SIG-M5 treated with dmso at 0.1 percent for 504 hours (cell line): Measurements from ENCODE around the gene CCDC102A.
A peak's percentile ranks its signal among the peaks of the same experiment; 100 is the strongest.

Experiments
- DNase-seq: peaks from one replicate; lab custom pipeline; 2025; ENCODE audit not compliant: unreplicated experiment; lab: John Stamatoyannopoulos, UW

CCDC102A gene

DNA sequence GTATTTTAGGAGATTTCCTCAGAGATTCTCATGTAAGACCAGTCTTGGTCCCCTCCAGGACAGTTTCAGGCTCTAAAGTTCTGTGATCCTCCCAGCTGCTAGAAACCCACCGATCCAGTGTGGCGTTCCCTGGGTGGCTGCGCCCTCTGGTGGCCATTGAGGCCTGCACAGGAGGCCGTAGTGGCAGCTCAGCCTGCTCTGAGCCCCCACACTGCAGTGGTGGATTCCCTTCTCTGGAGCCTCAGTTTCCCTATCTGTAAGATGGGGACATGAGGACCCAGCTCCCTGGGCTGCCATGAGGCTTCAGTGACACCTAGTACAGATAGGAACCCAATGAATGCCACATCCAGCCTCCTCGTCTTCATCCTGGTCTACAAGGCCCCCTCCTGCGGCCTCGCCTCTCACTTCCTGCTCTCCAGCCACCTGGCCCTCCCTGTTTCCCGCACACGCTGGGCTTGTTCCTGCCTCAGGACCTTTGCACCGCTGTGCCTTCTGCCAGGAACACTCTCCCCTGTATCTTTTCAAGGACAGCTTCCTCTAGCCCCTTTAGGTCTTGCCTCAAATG is 16.5 kb downstream of the CCDC102A start:
- DNase-seq: peak; percentile 13

- DNase-seq: no peak
Measured at GRCh38 chr16:57518922-57519321, 17.4 kb downstream of the CCDC102A start.

DNA sequence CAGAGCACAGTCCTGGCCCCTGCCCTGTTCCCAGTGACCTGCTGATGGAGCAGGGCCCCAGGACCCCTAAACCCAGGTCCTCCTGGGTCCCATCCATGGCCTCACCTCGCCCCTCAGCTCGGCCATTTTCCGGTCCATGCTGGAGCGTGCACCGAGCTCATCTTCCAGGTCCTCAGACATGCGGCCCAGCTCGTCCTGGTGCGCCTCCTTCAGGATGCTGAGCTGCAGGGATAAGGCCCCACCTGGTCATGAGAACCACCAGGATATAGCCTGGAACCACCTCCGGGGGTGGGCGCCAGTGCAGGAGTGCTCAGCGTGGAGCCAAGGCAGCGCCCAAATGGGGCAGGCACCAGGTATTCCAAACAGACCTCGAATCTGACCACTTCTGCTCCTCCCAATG is 17.9 kb downstream of the CCDC102A start:
- DNase-seq: no peak

- DNase-seq: no peak
Measured at GRCh38 chr16:57517397-57518367, 18.7 kb downstream of the CCDC102A start.

GRCh38 chr16:57516773-57517172 is 19.6 kb downstream of the CCDC102A start:
- DNase-seq: no peak

DNA sequence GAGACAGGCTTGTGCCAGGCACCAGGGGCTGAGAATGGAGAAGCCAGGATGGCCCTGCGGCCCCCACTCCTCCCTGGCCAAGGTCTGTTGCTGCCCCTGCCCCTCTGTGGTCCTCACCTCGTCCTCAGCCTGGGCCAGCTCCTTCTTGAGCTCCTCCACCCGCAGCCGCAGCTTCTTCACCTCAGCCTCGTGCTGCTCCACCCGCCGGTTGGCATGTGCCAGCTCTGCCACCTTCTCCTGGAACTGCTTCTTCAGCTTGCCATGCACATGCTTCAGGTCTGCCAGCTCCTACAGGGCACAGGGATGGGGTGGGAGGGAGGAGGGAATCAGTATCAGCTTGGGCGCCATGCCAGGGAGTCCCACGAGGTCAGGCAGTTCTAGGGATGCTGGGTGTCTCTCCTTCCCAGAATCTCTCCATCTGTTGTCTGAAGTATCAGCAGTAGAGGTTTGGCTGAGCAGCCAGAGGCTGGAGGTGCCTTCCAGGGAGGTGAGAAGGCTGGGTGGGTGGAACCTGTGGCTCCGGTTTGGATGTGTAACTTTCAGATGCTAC is 20.1 kb downstream of the CCDC102A start:
- DNase-seq: no peak

GRCh38 chr16:57514791-57515600 is 21.4 kb downstream of the CCDC102A start:
- DNase-seq: no peak

GRCh38 chr16:57514371-57514770 is 22.0 kb downstream of the CCDC102A start:
- no peak for DNase-seq

- DNase-seq: no peak
Measured at GRCh38 chr16:57513371-57514102, 22.8 kb downstream of the CCDC102A start.

GRCh38 chr16:57512296-57513001 is 23.9 kb downstream of the CCDC102A start:
- DNase-seq: no peak

GRCh38 chr16:57510016-57510871 is 26.1 kb downstream of the CCDC102A start:
- DNase-seq: no peak

DNA sequence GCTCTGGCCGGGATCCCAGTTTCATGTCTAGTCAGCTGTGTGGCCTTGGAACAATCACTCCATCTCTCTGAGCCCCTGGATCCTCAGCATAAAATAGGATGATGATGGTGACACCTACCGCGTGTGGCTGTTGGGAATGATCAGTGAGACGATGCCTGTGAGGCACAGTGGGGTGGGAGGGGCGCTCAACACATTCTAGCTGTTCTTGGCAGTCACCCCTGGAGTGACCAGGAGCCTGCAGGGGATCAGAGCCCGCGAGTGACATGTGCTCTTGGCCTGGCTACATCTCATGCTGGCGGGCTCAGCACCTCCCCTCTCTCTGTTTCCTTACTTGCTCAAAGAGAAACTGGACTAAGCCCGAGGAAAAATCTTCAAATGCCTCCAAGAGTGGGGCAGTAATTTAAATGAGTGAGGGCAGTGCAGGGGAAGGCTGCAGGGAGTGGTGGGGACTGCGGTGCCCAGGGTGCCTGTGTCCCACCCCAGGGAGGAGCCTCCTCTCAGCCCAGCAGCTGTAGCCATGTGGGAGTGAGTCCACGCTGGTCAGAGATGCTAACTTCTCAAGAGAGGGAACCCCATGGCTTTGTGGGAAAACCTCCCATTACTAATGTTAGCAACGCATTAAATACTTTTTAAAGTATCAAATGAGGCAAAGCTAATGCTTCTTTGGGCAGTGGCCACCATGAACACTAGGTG is 27.0 kb downstream of the CCDC102A start:
- no peak for DNase-seq

GRCh38 chr16:57508035-57508425 is 28.3 kb downstream of the CCDC102A start:
- DNase-seq: no peak

DNA sequence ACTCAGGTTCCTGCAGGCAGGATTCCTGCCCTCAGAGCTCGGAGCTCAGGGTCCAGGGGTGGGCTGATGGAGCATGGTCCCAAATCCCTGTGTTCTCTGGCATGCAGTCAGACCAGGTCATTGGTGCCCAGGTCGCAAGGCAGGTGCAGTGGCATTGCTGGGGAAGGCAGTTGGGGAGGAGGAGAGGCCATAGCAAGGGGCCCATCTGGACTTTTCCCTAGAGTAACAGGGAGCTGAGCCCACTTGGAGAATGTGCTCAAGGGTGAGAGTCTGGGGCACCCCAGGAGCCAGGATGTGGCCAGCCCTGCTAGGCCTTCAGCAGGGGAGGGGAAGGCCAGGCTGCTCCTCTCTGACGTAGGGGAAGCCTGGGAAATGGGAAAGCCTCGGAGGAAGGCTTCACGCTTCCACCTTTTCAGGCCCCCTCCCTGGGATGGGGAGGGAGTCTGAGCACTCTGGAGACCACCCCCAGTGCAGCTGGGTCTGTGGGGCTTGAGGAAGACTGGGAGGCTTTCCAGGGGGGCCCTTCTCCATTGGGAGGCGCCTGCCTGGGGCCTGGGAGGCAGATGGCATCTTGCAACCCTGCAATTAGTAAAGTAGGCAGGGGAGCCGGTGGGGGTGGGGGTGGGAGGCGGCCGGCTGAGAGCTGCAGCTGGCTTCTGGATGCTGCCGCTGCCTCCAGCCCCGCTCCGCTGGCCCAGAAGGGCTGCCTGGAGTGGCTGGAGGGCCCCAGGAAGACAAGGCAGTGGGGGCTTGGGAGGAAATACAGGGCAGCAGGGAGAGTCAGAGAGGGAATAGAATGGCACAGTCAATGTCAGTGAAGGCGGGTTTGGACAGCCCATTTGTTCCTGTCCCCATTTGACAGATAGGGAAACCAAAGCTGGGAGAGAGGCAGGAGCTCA is 29.0 kb downstream of the CCDC102A start:
- DNase-seq: no peak

GRCh38 chr16:57505169-57505568 is 31.2 kb downstream of the CCDC102A start:
- no peak for DNase-seq

DNA sequence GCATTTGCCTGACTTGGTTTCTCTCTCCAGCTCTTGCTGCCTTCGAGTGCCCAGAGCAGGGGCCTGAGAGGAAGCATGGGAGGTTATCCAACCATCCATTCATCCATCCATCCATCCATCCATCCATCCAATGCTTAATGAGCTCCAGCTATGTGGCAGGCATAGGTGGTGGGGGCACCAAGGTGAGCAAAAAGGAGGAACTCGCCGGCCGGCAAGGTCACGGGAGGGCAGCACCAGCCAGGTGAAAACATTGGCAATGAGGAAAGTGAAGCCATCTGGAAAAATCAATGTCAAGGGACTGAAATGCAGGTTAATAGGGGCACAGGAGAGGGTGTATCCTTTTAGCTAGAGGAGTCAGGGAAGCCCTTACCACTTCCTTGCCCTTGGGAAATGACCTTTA is 31.9 kb downstream of the CCDC102A start:
- DNase-seq: no peak

DNA sequence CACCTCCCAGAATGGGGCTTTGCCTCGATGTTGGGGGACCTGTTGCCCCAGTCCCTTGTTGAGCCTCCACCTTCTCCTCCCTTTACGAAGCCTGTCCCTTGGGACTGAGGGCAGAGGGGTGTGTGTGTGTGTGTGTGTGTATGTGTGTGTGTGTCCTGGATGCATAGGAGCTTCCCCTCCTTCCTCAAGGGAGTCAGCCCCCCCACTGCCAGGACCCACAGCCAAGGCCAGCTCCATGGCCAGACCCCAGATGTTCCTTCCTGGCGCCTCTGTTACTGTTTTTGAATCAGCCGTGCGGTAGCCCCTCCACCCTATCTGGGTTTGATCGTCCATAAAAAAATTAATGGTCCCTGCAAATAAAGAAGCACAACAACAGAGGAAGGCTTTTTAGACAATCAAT is 32.4 kb downstream of the CCDC102A start:
- no peak for DNase-seq

DNA sequence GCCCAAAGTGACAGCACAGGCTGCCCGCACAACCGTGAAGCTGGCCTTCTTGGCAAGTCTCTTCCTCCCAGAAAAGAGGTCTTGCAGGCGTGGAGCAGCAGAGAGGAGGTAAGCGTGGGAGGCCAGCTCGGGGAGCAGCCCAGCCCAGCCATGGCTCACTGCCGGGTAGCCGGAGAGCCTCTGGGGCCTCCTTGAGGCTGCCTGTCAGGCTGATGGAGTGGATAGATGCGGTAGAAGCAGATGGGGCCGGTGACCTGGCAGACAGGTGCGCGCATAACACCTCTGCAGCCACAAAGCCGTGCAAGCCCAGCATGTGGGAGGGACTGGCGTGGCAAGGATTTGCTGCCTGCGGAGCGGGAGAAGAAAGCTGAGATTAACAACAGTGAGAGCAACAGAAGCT is 33.0 kb downstream of the CCDC102A start:
- DNase-seq: no peak
